ENCODE data around the gene CDCP2. TPM values are rescaled to one million over a fixed set of nuclear protein-coding genes. Genes with fewer than 3 reads are reported as not detected.

The CDCP2 gene
- total RNA-seq, 4 donors from 2014 or later = 0.19 TPM; not detected in 3

GRCh38 chr1:54126271-54126815, 26.5 kb downstream of the CDCP2 start:
- no peaks in the 10 kb centered on the region for H3K9me3 ChIP-seq
- no peak overlapping the region for H3K4me3 ChIP-seq
- TF ChIP-seq CTCF (IDR thresholded peaks at IDR 0.05) (no peak), POLR2A (IDR thresholded peaks at IDR 0.05) (no peak)
- DNase-seq = no peak
- no peaks in the 10 kb centered on the region for H3K36me3 ChIP-seq
- WGBS, 2 donors = 77 to 88% methylated on average over 3 of the region's 3 CpGs
- intact Hi-C loops (cut with DNase I) = no loop called here
- H3K27ac ChIP-seq = no peak overlapping the region
- peaks cover under 1 to 8% (median 7%) of the 10 kb centered on the region in 3 donors for H3K4me1 ChIP-seq
- H3K27me3 ChIP-seq = peaks cover 0 to 2% (median 0%) of the 10 kb centered on the region in 4 donors

- Histone ChIP-seq H3K27me3 (peaks cover 0 to 10% (median 0%) of the 10 kb centered on the region in 4 donors), H3K4me3 (no peak overlapping the region), H3K27ac (no peak overlapping the region), H3K36me3 (no peaks in the 10 kb centered on the region), H3K4me1 (peaks cover 6 to 16% (median 11%) of the 10 kb centered on the region in 3 donors), H3K9me3 (no peaks in the 10 kb centered on the region)
- intact Hi-C loops (cut with DNase I) = no loop called here
- 56% methylated on average over 3 of the region's 8 CpGs; no CpG with 5 or more reads in 1 of the 2 donors for WGBS, 2 donors
- TF ChIP-seq CTCF (IDR thresholded peaks at IDR 0.05) (peak in 3 of 6 experiments; percentile 21 to 34 (median 23)), POLR2A (IDR thresholded peaks at IDR 0.05) (no peak)
- DNase-seq = no peak
Observed at GRCh38 chr1:54125386-54126070, 27.3 kb downstream of the CDCP2 start.

GRCh38 chr1:54124906-54125305, 27.9 kb downstream of the CDCP2 start:
- intact Hi-C loops (cut with DNase I) = loop anchor here (5.0 kb wide), 1 partner anchor 362 kb away; no protein-coding TSS in a partner anchor
- no peak for TF ChIP-seq CTCF (IDR thresholded peaks at IDR 0.05)
- TF ChIP-seq POLR2A (IDR thresholded peaks at IDR 0.05) = no peak
- H3K27ac ChIP-seq = no peak overlapping the region
- peaks cover 6 to 17% (median 11%) of the 10 kb centered on the region in 3 donors for H3K4me1 ChIP-seq
- H3K9me3 ChIP-seq = no peaks in the 10 kb centered on the region
- H3K27me3 ChIP-seq = peaks cover 0 to 13% (median 0%) of the 10 kb centered on the region in 4 donors
- DNase-seq = no peak
- H3K4me3 ChIP-seq = no peak overlapping the region
- WGBS, 2 donors = 91% methylated on average over 7 of the region's 7 CpGs
- H3K36me3 ChIP-seq = no peaks in the 10 kb centered on the region

GRCh38 chr1:54124472-54124871, 28.3 kb downstream of the CDCP2 start:
- TF ChIP-seq CTCF (IDR thresholded peaks at IDR 0.05) = no peak
- TF ChIP-seq POLR2A (IDR thresholded peaks at IDR 0.05) = no peak
- DNase-seq = no peak
- intact Hi-C loops (cut with DNase I) = loop anchor here (5.0 kb wide), 1 partner anchor 363 kb away; no protein-coding TSS in a partner anchor
- Histone ChIP-seq H3K9me3 (no peaks in the 10 kb centered on the region), H3K36me3 (no peaks in the 10 kb centered on the region), H3K4me3 (no peak overlapping the region), H3K27ac (no peak overlapping the region), H3K27me3 (peaks cover 0 to 13% (median 0%) of the 10 kb centered on the region in 4 donors), H3K4me1 (peaks cover 6 to 17% (median 11%) of the 10 kb centered on the region in 3 donors)
- 39 to 45% methylated on average over 4 of the region's 9 CpGs for WGBS, 2 donors

- Histone ChIP-seq H3K4me1 (peaks cover 6 to 17% (median 11%) of the 10 kb centered on the region in 3 donors), H3K27me3 (peaks cover 0 to 13% (median 0%) of the 10 kb centered on the region in 4 donors), H3K27ac (no peak overlapping the region), H3K9me3 (no peaks in the 10 kb centered on the region), H3K4me3 (no peak overlapping the region), H3K36me3 (no peaks in the 10 kb centered on the region)
- TF ChIP-seq POLR2A (IDR thresholded peaks at IDR 0.05) (no peak), CTCF (IDR thresholded peaks at IDR 0.05) (no peak)
- no peak for DNase-seq
- 76 to 90% methylated on average over 3 to 5 of the region's 8 CpGs for WGBS, 2 donors
- intact Hi-C loops (cut with DNase I) = loop anchor here (5.0 kb wide), 1 partner anchor 364 kb away; no protein-coding TSS in a partner anchor
Observed at GRCh38 chr1:54122992-54123391, 29.8 kb downstream of the CDCP2 start.

All from esophagus squamous epithelium (tissue), 5 donors.